Peyer's patch (tissue), 4 donors: ENCODE measurements around the gene CPNE9. TPM values are rescaled to one million over a fixed set of nuclear protein-coding genes. Genes with fewer than 3 reads are reported as not detected.

Experiments used
- DNase-seq, 3 donors: peaks; one replicate each; pipeline ENCODE4 v3.0.0-alpha.2; 2017 to 2019
- H3K27ac ChIP-seq, 4 donors: fragments of 200-600 bp; sonication (generic); one replicate each; pipeline ENCODE4 v1.5.1; 2016 to 2019
- H3K27me3 ChIP-seq, 2 donors: fragments of 200-600 bp; sonication (generic); one replicate each; pipeline ENCODE4 v1.5.1; 2019
- H3K36me3 ChIP-seq, 3 donors: fragments of 200-600 bp; sonication (generic); one replicate each; pipeline ENCODE4 v1.5.1; 2016 to 2019
- H3K4me1 ChIP-seq, 4 donors: fragments of 200-600 bp; sonication (generic); one replicate each; pipeline ENCODE4 v1.5.1; 2016 to 2019
- H3K4me3 ChIP-seq, 4 donors: fragments of 200-600 bp; sonication (generic); 1 replicate in 3 of 4; 2 replicates in 1 of 4; pipeline ENCODE4 v1.5.1; 2016 to 2019; ENCODE audit warnings: mild to moderate bottlenecking in 1 of 4
- H3K9me3 ChIP-seq, 4 donors: fragments of 200-600 bp; sonication (generic); one replicate each; pipeline ENCODE4 v1.5.1; 2016 to 2019; ENCODE audit warnings: mild to moderate bottlenecking in 1 of 4
- POLR2A ChIP-seq, 2 donors: fragments of 450-650 bp; IDR thresholded peaks; one replicate each; pipeline ENCODE4 v1.5.1; 2017; ENCODE audit warnings: antibody characterized with exemption in 2 of 2, mild to moderate bottlenecking in 2 of 2, moderate library complexity in 2 of 2
- total RNA-seq, 4 donors: library from RNA; depleted of rRNA; stranded (reverse); fragments of >200 nt; gene quantifications; one replicate each; pipeline ENCODE4 v1.1.0, GENCODE V29; 2016
- TF ChIP-seq, protein P1 (sequence below), 6 experiments: fragments of 450-650 bp in 4 of 6; fragments of 200-600 bp in 2 of 6; sonication (generic) in 1 of 6; IDR thresholded peaks; one replicate each; pipeline ENCODE4 v1.5.1; 2017 to 2019; ENCODE audit warnings: antibody characterized with exemption in 6 of 6, mild to moderate bottlenecking in 3 of 6, moderate library complexity in 1 of 6

The CPNE9 gene
- total RNA-seq, 4 donors from 2014 or later, result not detected

DNA sequence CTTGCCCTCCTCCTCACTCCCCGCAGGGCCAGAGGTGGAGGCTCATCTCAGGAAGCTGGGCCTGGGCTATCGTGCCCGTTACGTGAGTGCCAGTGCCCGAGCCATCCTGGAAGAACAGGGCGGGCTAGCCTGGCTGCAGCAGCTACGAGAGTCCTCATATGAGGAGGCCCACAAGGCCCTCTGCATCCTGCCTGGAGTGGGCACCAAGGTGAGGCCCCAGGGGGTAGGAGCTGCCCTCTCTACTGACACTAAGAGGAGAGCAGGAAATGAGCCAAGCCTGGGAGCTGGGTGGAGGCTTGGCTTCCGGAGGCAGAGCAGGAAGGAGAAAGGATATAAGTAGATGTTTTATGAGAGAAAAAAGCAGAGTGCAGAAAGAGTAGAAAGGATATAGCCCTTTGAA lies 51.0 kb downstream of the CPNE9 start:
- peaks cover 0 to 63% (median 0%) of the 10 kb centered on the region in 3 donors for H3K36me3 ChIP-seq
- H3K4me3 ChIP-seq, result no peak overlapping the region
- H3K27me3 ChIP-seq, result no peaks in the 10 kb centered on the region
- peaks cover 0 to 19% (median 11%) of the 10 kb centered on the region in 4 donors for H3K4me1 ChIP-seq
- H3K27ac ChIP-seq, result no peak overlapping the region
- no peaks in the 10 kb centered on the region for H3K9me3 ChIP-seq
- TF ChIP-seq, protein P1, sequence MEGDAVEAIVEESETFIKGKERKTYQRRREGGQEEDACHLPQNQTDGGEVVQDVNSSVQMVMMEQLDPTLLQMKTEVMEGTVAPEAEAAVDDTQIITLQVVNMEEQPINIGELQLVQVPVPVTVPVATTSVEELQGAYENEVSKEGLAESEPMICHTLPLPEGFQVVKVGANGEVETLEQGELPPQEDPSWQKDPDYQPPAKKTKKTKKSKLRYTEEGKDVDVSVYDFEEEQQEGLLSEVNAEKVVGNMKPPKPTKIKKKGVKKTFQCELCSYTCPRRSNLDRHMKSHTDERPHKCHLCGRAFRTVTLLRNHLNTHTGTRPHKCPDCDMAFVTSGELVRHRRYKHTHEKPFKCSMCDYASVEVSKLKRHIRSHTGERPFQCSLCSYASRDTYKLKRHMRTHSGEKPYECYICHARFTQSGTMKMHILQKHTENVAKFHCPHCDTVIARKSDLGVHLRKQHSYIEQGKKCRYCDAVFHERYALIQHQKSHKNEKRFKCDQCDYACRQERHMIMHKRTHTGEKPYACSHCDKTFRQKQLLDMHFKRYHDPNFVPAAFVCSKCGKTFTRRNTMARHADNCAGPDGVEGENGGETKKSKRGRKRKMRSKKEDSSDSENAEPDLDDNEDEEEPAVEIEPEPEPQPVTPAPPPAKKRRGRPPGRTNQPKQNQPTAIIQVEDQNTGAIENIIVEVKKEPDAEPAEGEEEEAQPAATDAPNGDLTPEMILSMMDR (IDR thresholded peaks at IDR 0.05), result no peak
- TF ChIP-seq POLR2A (IDR thresholded peaks at IDR 0.05), result no peak
- DNase-seq, result no peak

DNA sequence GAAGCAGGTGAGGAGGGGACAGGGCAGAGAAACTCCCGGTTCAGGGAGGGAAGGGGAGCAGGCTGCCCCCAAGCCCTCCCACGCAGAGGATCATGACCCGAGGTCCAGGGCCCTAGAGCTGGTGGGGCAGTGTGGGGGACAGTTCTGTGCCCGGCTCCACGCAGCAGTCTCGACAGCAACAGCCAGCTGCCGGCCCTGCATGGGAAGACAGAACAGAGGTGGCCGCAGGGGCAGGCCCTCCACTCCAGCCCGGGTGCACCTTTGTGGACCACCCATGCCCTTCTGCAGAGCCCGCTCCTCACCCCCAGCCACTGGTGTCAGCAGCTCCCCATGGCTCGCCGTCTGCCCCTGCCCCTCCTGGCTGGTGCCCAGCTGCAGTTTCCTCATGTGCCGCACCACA lies 53.8 kb downstream of the CPNE9 start:
- no peak overlapping the region for H3K27ac ChIP-seq
- H3K4me3 ChIP-seq, result no peak overlapping the region
- H3K27me3 ChIP-seq, result no peaks in the 10 kb centered on the region
- H3K36me3 ChIP-seq, result peaks cover 0 to 67% (median 0%) of the 10 kb centered on the region in 3 donors
- peaks cover 0 to 6% (median 2%) of the 10 kb centered on the region in 4 donors for H3K4me1 ChIP-seq
- no peaks in the 10 kb centered on the region for H3K9me3 ChIP-seq
- no peak for DNase-seq
- TF ChIP-seq POLR2A (IDR thresholded peaks at IDR 0.05), result no peak
- TF ChIP-seq, protein P1 (IDR thresholded peaks at IDR 0.05), result no peak

DNA sequence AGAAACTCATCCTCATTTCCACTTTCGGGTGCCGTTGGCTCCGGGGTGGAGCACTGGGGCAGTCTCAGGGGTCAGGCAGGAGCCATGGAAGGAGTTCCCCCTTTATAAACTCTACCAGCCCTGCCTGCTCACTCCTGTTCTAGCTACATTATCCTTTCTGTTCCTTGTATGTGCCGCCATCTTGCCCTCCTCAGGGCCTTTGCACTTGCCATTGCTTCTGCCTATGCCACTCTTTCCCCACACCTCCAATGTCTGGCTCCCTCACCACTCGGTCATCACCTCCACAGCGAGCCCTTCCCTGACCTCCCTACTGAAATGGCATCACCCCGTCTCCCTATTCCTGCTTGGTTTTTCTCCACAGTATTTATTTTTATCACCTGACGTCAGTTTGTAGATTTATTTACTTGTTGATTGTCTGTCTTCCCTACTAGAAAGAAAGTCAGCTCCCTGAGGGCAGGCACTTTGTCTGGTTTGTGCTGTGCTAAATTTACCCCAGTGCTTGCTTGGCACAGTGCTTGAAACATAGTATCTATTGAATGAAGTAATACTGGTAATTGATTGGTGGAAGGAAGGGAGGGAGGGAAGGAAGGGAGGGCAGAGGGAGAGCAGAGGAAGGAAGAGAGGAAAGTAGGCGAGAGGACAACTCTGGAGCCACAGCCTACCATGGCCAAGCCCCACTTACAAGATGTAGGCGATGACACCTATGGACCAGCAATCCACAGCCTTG lies 57.3 kb downstream of the CPNE9 start:
- H3K9me3 ChIP-seq, result no peaks in the 10 kb centered on the region
- no peaks in the 10 kb centered on the region for H3K4me1 ChIP-seq
- no peak overlapping the region for H3K4me3 ChIP-seq
- TF ChIP-seq POLR2A (IDR thresholded peaks at IDR 0.05), result no peak
- TF ChIP-seq, protein P1 (IDR thresholded peaks at IDR 0.05), result no peak
- H3K27ac ChIP-seq, result no peak overlapping the region
- DNase-seq, result no peak
- H3K36me3 ChIP-seq, result peaks cover 0 to 46% (median 0%) of the 10 kb centered on the region in 3 donors
- no peaks in the 10 kb centered on the region for H3K27me3 ChIP-seq

DNA sequence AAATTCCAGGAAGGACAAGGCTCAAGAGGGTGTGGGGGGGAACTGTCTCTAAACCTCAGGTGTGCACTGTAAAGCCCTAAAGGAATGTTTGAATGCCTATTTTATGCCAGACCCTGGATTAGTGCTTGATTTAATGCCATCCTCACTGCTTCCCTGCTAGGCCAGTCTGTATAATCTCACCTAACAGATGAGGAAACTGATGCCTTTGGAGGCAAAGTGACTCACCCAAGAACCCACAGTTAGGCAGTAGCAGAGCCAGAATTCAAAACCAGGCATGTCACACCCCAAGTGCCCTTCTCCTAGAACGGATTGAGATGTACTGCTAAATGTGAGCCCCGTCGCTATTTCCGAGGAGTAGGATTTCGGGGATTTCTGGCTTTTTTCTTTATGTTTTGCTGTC lies 58.3 kb downstream of the CPNE9 start:
- H3K4me1 ChIP-seq, result no peaks in the 10 kb centered on the region
- H3K27ac ChIP-seq, result no peak overlapping the region
- H3K36me3 ChIP-seq, result peaks cover 0 to 37% (median 0%) of the 10 kb centered on the region in 3 donors
- H3K4me3 ChIP-seq, result no peak overlapping the region
- TF ChIP-seq, protein P1 (IDR thresholded peaks at IDR 0.05), result no peak
- no peak for TF ChIP-seq POLR2A (IDR thresholded peaks at IDR 0.05)
- H3K27me3 ChIP-seq, result no peaks in the 10 kb centered on the region
- H3K9me3 ChIP-seq, result no peaks in the 10 kb centered on the region
- DNase-seq, result no peak

DNA sequence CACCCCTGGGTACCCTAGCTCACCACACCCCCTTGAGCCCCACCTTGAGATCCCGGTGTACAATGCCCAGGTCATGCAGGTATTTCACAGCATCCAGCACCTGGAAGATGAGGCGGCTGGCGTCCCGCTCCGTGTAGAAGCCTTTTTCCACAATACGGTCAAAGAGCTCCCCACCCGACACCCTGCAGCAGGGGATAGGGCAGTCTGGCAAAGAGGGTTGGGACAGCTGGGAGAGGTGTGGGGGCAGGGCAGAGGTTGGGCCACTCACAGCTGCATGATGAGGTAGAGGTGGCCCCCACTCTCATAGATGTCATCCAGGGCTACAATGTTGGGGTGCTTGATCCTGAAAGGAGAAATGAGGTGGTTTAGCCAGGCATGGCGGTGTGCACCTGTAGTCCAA lies 59.2 kb downstream of the CPNE9 start:
- TF ChIP-seq, protein P1 (IDR thresholded peaks at IDR 0.05), result no peak
- no peak for TF ChIP-seq POLR2A (IDR thresholded peaks at IDR 0.05)
- no peak for DNase-seq
- Histone ChIP-seq H3K36me3 (peaks cover 0 to 27% (median 0%) of the 10 kb centered on the region in 3 donors), H3K9me3 (no peaks in the 10 kb centered on the region), H3K27ac (no peak overlapping the region), H3K27me3 (no peaks in the 10 kb centered on the region), H3K4me1 (no peaks in the 10 kb centered on the region), H3K4me3 (no peak overlapping the region)
